ENCODE results near the gene DICER1. TPM values are rescaled to one million over a fixed set of nuclear protein-coding genes. Genes with fewer than 3 reads are reported as not detected.

The DICER1 gene
- total RNA-seq, 1 donor from 2014 or later, result 103 TPM

GRCh38 chr14:95052016-95052585 lies 105.2 kb downstream of the DICER1 start:
- Mint-ChIP-seq H3K27me3 (ENCODE audit: low read depth, unreplicated experiment) (peaks cover 45% of the 10 kb centered on the region), H3K9me3 (ENCODE audit: unreplicated experiment) (peaks cover 3% of the 10 kb centered on the region), H3K4me1 (ENCODE audit: low read depth, unreplicated experiment) (no peaks in the 10 kb centered on the region), H3K4me3 (ENCODE audit: unreplicated experiment) (no peak overlapping the region), H3K36me3 (ENCODE audit: low read depth, unreplicated experiment) (no peaks in the 10 kb centered on the region), H3K27ac (ENCODE audit: unreplicated experiment) (no peak overlapping the region)
- Histone ChIP-seq H3K4me2 (ENCODE audit: low read length) (no peak overlapping the region), H3K9me3 (ENCODE audit: insufficient read depth, low read depth, low read length) (no peaks in the 10 kb centered on the region), H3K27ac (ENCODE audit: low read depth, low read length) (no peak overlapping the region), H4K20me1 (ENCODE audit: insufficient read depth, low read length) (no peaks in the 10 kb centered on the region), H2AFZ (ENCODE audit: low read depth, low read length) (no peak overlapping the region), H3K9ac (ENCODE audit: low read length) (no peak overlapping the region), H3K36me3 (ENCODE audit: insufficient read depth, low read length) (no peaks in the 10 kb centered on the region), H3K27me3 (ENCODE audit: insufficient read depth, low read length) (peaks cover 3% of the 10 kb centered on the region), H3K79me2 (ENCODE audit: insufficient read depth, low read length) (no peaks in the 10 kb centered on the region), H3K4me3 (ENCODE audit: insufficient read depth, low read depth, low read length) (no peak overlapping the region), H3K4me1 (ENCODE audit: insufficient read depth, low read length) (no peaks in the 10 kb centered on the region)
- DNase-seq (ENCODE audit: low read depth), result no peak
- no peak for FAIRE-seq
- no peak for TF ChIP-seq CTCF (IDR thresholded peaks at IDR 0.05; ENCODE audit: insufficient read depth, low read depth, low read length)

GRCh38 chr14:95049952-95050351 lies 107.4 kb downstream of the DICER1 start:
- no peak overlapping the region for H3K9ac ChIP-seq (ENCODE audit: low read length)
- no peak overlapping the region for H3K4me3 ChIP-seq (ENCODE audit: insufficient read depth, low read depth, low read length)
- peaks cover 3% of the 10 kb centered on the region for H3K27me3 ChIP-seq (ENCODE audit: insufficient read depth, low read length)
- DNase-seq (ENCODE audit: low read depth) (no peak), FAIRE-seq (no peak)
- Mint-ChIP-seq H3K27me3 (ENCODE audit: low read depth, unreplicated experiment) (peaks cover 43% of the 10 kb centered on the region), H3K4me3 (ENCODE audit: unreplicated experiment) (no peak overlapping the region), H3K4me1 (ENCODE audit: low read depth, unreplicated experiment) (no peaks in the 10 kb centered on the region), H3K9me3 (ENCODE audit: unreplicated experiment) (peaks cover 3% of the 10 kb centered on the region), H3K36me3 (ENCODE audit: low read depth, unreplicated experiment) (no peaks in the 10 kb centered on the region), H3K27ac (ENCODE audit: unreplicated experiment) (no peak overlapping the region)
- TF ChIP-seq EZH2 (IDR thresholded peaks at IDR 0.05; ENCODE audit: insufficient read depth, low read length) (no peak), CTCF (IDR thresholded peaks at IDR 0.05; ENCODE audit: insufficient read depth, low read depth, low read length) (no peak)
- H3K36me3 ChIP-seq (ENCODE audit: insufficient read depth, low read length), result no peaks in the 10 kb centered on the region
- no peak overlapping the region for H3K27ac ChIP-seq (ENCODE audit: low read depth, low read length)
- H3K9me3 ChIP-seq (ENCODE audit: insufficient read depth, low read depth, low read length), result no peaks in the 10 kb centered on the region
- H3K4me2 ChIP-seq (ENCODE audit: low read length), result no peak overlapping the region
- no peaks in the 10 kb centered on the region for H3K79me2 ChIP-seq (ENCODE audit: insufficient read depth, low read length)
- H2AFZ ChIP-seq (ENCODE audit: low read depth, low read length), result no peak overlapping the region
- no peaks in the 10 kb centered on the region for H3K4me1 ChIP-seq (ENCODE audit: insufficient read depth, low read length)
- H4K20me1 ChIP-seq (ENCODE audit: insufficient read depth, low read length), result no peaks in the 10 kb centered on the region

GRCh38 chr14:95048771-95049312 lies 108.5 kb downstream of the DICER1 start:
- H3K79me2 ChIP-seq (ENCODE audit: insufficient read depth, low read length), result no peaks in the 10 kb centered on the region
- no peak overlapping the region for H3K9ac ChIP-seq (ENCODE audit: low read length)
- H4K20me1 ChIP-seq (ENCODE audit: insufficient read depth, low read length), result no peaks in the 10 kb centered on the region
- no peaks in the 10 kb centered on the region for H3K36me3 ChIP-seq (ENCODE audit: insufficient read depth, low read length)
- Mint-ChIP-seq H3K4me1 (ENCODE audit: low read depth, unreplicated experiment) (no peaks in the 10 kb centered on the region), H3K36me3 (ENCODE audit: low read depth, unreplicated experiment) (no peaks in the 10 kb centered on the region), H3K27ac (ENCODE audit: unreplicated experiment) (no peak overlapping the region), H3K27me3 (ENCODE audit: low read depth, unreplicated experiment) (peaks cover 39% of the 10 kb centered on the region), H3K4me3 (ENCODE audit: unreplicated experiment) (no peak overlapping the region), H3K9me3 (ENCODE audit: unreplicated experiment) (peaks cover 3% of the 10 kb centered on the region)
- H3K27me3 ChIP-seq (ENCODE audit: insufficient read depth, low read length), result peaks cover 3% of the 10 kb centered on the region
- no peak for DNase-seq (ENCODE audit: low read depth)
- no peaks in the 10 kb centered on the region for H3K4me1 ChIP-seq (ENCODE audit: insufficient read depth, low read length)
- no peak overlapping the region for H3K27ac ChIP-seq (ENCODE audit: low read depth, low read length)
- no peaks in the 10 kb centered on the region for H3K9me3 ChIP-seq (ENCODE audit: insufficient read depth, low read depth, low read length)
- no peak overlapping the region for H3K4me2 ChIP-seq (ENCODE audit: low read length)
- H3K4me3 ChIP-seq (ENCODE audit: insufficient read depth, low read depth, low read length), result no peak overlapping the region
- no peak for FAIRE-seq
- H2AFZ ChIP-seq (ENCODE audit: low read depth, low read length), result no peak overlapping the region
- TF ChIP-seq CTCF (IDR thresholded peaks at IDR 0.05; ENCODE audit: insufficient read depth, low read depth, low read length) (no peak), EZH2 (IDR thresholded peaks at IDR 0.05; ENCODE audit: insufficient read depth, low read length) (no peak)

All from astrocyte (in vitro differentiated cells and primary cell).